T-helper 1 cell treated with Interleukin-12 subunit alpha and Interleukin-12 subunit beta and Interleukin-4 antibody, amounts not matched to agents 30 μg/mL and 1 μg/mL, for 36 hours (primary cell): ENCODE results near the gene IGSF3.
"Not testable (repeated sequence)": the region's sequence is repeated elsewhere in the genome, so short reads cannot be mapped to it uniquely, and the experiment has no call there.

Source experiments
- H3K27ac Mint-ChIP-seq: one replicate; pipeline ENCODE4 v1.8.0; 2021; ENCODE audit warnings: mild to moderate bottlenecking, mixed read lengths
- H3K27me3 Mint-ChIP-seq: one replicate; pipeline ENCODE4 v1.8.0; 2021; ENCODE audit warnings: low read depth, mixed read lengths
- H3K36me3 Mint-ChIP-seq: one replicate; pipeline ENCODE4 v1.8.0; 2021; ENCODE audit warnings: low read depth, mixed read lengths
- H3K4me1 Mint-ChIP-seq: one replicate; pipeline ENCODE4 v1.8.0; 2021; ENCODE audit warnings: low read depth, mixed read lengths
- H3K4me3 Mint-ChIP-seq: one replicate; pipeline ENCODE4 v1.8.0; 2021; ENCODE audit warnings: mild to moderate bottlenecking, moderate library complexity, mixed read lengths
- H3K9me3 Mint-ChIP-seq: one replicate; pipeline ENCODE4 v1.8.0; 2021; ENCODE audit warnings: mixed read lengths

Gene IGSF3

GRCh38 chr1:116642311-116643280 is 24.9 kb downstream of the IGSF3 start:
- peaks cover 11% of the 10 kb centered on the region for H3K27me3 Mint-ChIP-seq
- H3K4me1 Mint-ChIP-seq, H3K4me3 Mint-ChIP-seq, H3K9me3 Mint-ChIP-seq, H3K36me3 Mint-ChIP-seq, H3K27ac Mint-ChIP-seq: not testable (repeated sequence)

GRCh38 chr1:116637583-116637982 is 29.9 kb downstream of the IGSF3 start:
- not testable (repeated sequence) for H3K4me3 Mint-ChIP-seq, H3K36me3 Mint-ChIP-seq, H3K27ac Mint-ChIP-seq, H3K9me3 Mint-ChIP-seq, H3K4me1 Mint-ChIP-seq
- H3K27me3 Mint-ChIP-seq = peaks cover 13% of the 10 kb centered on the region

GRCh38 chr1:116636584-116636983 is 30.9 kb downstream of the IGSF3 start:
- H3K36me3 Mint-ChIP-seq, H3K4me3 Mint-ChIP-seq, H3K4me1 Mint-ChIP-seq, H3K27ac Mint-ChIP-seq, H3K9me3 Mint-ChIP-seq: not testable (repeated sequence)
- peaks cover 21% of the 10 kb centered on the region for H3K27me3 Mint-ChIP-seq

GRCh38 chr1:116634386-116634785 is 33.1 kb downstream of the IGSF3 start:
- H3K4me1 Mint-ChIP-seq, H3K36me3 Mint-ChIP-seq: not testable (repeated sequence)
- H3K27me3 Mint-ChIP-seq = peaks cover 19% of the 10 kb centered on the region

GRCh38 chr1:116631996-116632925 is 35.3 kb downstream of the IGSF3 start:
- H3K4me1 Mint-ChIP-seq, H3K9me3 Mint-ChIP-seq, H3K4me3 Mint-ChIP-seq, H3K27ac Mint-ChIP-seq, H3K36me3 Mint-ChIP-seq: not testable (repeated sequence)
- H3K27me3 Mint-ChIP-seq = peaks cover 19% of the 10 kb centered on the region

More at GRCh38 chr1:116634386-116634785, 33.1 kb downstream of the IGSF3 start:
- H3K27ac Mint-ChIP-seq, H3K4me3 Mint-ChIP-seq, H3K9me3 Mint-ChIP-seq: not testable (repeated sequence)

GRCh38 chr1:116631554-116631953 is 36.0 kb downstream of the IGSF3 start:
- not testable (repeated sequence) for H3K9me3 Mint-ChIP-seq, H3K36me3 Mint-ChIP-seq

GRCh38 chr1:116630057-116630456 is 37.5 kb downstream of the IGSF3 start:
- H3K27me3 Mint-ChIP-seq = peaks cover 25% of the 10 kb centered on the region
- not testable (repeated sequence) for H3K9me3 Mint-ChIP-seq, H3K4me1 Mint-ChIP-seq, H3K27ac Mint-ChIP-seq, H3K36me3 Mint-ChIP-seq, H3K4me3 Mint-ChIP-seq

More at GRCh38 chr1:116631554-116631953, 36.0 kb downstream of the IGSF3 start:
- H3K4me3 Mint-ChIP-seq, H3K27ac Mint-ChIP-seq, H3K4me1 Mint-ChIP-seq: not testable (repeated sequence)
- peaks cover 21% of the 10 kb centered on the region for H3K27me3 Mint-ChIP-seq

- not testable (repeated sequence) for H3K27ac Mint-ChIP-seq, H3K4me3 Mint-ChIP-seq, H3K36me3 Mint-ChIP-seq, H3K9me3 Mint-ChIP-seq, H3K4me1 Mint-ChIP-seq
- peaks cover 22% of the 10 kb centered on the region for H3K27me3 Mint-ChIP-seq
Measured at GRCh38 chr1:116629441-116629840, 38.1 kb downstream of the IGSF3 start.

- Mint-ChIP-seq H3K27ac (no peak overlapping the region), H3K36me3 (no peaks in the 10 kb centered on the region), H3K27me3 (peaks cover 20% of the 10 kb centered on the region), H3K4me3 (no peak overlapping the region), H3K4me1 (peaks cover 3% of the 10 kb centered on the region), H3K9me3 (no peaks in the 10 kb centered on the region)
Measured at GRCh38 chr1:116628448-116628847, 39.1 kb downstream of the IGSF3 start.

- H3K27ac Mint-ChIP-seq, H3K4me3 Mint-ChIP-seq, H3K4me1 Mint-ChIP-seq, H3K36me3 Mint-ChIP-seq, H3K9me3 Mint-ChIP-seq: not testable (repeated sequence)
- H3K27me3 Mint-ChIP-seq = peaks cover 20% of the 10 kb centered on the region
Measured at GRCh38 chr1:116627357-116627756, 40.2 kb downstream of the IGSF3 start.

GRCh38 chr1:116626915-116627314 is 40.6 kb downstream of the IGSF3 start:
- H3K27ac Mint-ChIP-seq, H3K9me3 Mint-ChIP-seq, H3K4me3 Mint-ChIP-seq, H3K36me3 Mint-ChIP-seq, H3K4me1 Mint-ChIP-seq: not testable (repeated sequence)
- H3K27me3 Mint-ChIP-seq = peaks cover 19% of the 10 kb centered on the region

GRCh38 chr1:116625155-116625554 is 42.4 kb downstream of the IGSF3 start:
- not testable (repeated sequence) for H3K9me3 Mint-ChIP-seq, H3K36me3 Mint-ChIP-seq, H3K4me1 Mint-ChIP-seq, H3K27ac Mint-ChIP-seq, H3K4me3 Mint-ChIP-seq
- peaks cover 18% of the 10 kb centered on the region for H3K27me3 Mint-ChIP-seq

GRCh38 chr1:116624040-116624439 is 43.5 kb downstream of the IGSF3 start:
- H3K27me3 Mint-ChIP-seq = peaks cover 24% of the 10 kb centered on the region
- no peaks in the 10 kb centered on the region for H3K36me3 Mint-ChIP-seq
- no peak overlapping the region for H3K27ac Mint-ChIP-seq

GRCh38 chr1:116622496-116622895 is 45.0 kb downstream of the IGSF3 start:
- not testable (repeated sequence) for H3K4me1 Mint-ChIP-seq, H3K4me3 Mint-ChIP-seq, H3K9me3 Mint-ChIP-seq, H3K27ac Mint-ChIP-seq, H3K36me3 Mint-ChIP-seq
- H3K27me3 Mint-ChIP-seq = peaks cover 30% of the 10 kb centered on the region

More at GRCh38 chr1:116624040-116624439, 43.5 kb downstream of the IGSF3 start:
- H3K9me3 Mint-ChIP-seq = no peaks in the 10 kb centered on the region
- H3K4me1 Mint-ChIP-seq = peaks cover 3% of the 10 kb centered on the region
- H3K4me3 Mint-ChIP-seq = no peak overlapping the region

- not testable (repeated sequence) for H3K4me1 Mint-ChIP-seq, H3K4me3 Mint-ChIP-seq, H3K9me3 Mint-ChIP-seq, H3K36me3 Mint-ChIP-seq, H3K27ac Mint-ChIP-seq
- H3K27me3 Mint-ChIP-seq = peaks cover 30% of the 10 kb centered on the region
Measured at GRCh38 chr1:116621756-116622155, 45.8 kb downstream of the IGSF3 start.
